ENCODE measurements around the gene ACAP2. TPM values are rescaled to one million over a fixed set of nuclear protein-coding genes. Genes with fewer than 3 reads are reported as not detected.

ACAP2 gene
- total and polyA plus RNA-seq, 7 donors = 3.2 to 12.5 (median 10.2) TPM

DNA sequence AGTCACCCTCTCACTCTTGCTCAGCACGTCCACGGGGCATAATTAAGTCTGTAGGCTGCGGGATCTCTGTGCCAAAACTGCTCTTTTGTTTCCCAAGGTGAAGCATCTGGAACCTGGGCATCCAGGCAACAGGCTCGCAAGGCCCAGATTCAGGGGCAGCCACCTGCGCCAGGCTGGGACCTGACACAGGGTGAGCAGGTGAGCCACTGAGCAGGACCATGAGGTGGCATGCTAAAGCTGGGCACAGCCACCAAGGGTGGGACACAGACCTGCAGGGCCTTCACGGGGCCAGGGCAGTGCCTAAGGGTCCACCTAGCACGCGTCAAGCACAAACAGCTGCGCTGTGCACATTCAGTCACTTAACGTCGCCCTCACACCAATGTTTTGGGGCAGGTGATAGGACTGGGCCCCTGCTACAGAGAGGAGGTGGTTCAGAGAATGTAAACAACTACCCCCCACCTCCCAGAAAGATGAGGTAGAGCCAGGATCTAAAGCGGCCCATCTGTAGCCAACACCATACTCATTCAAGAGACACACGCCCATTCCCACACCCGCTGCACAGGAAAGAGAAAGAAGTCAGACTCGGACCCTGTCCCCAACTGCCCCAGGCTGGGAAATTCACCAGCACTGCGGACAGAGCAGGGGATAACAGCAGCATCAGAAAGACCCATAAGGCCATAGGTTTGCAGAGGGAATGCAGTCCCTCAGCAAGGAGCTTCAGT, 188.2 kb downstream of the ACAP2 start:
- TF ChIP-seq, protein P1, sequence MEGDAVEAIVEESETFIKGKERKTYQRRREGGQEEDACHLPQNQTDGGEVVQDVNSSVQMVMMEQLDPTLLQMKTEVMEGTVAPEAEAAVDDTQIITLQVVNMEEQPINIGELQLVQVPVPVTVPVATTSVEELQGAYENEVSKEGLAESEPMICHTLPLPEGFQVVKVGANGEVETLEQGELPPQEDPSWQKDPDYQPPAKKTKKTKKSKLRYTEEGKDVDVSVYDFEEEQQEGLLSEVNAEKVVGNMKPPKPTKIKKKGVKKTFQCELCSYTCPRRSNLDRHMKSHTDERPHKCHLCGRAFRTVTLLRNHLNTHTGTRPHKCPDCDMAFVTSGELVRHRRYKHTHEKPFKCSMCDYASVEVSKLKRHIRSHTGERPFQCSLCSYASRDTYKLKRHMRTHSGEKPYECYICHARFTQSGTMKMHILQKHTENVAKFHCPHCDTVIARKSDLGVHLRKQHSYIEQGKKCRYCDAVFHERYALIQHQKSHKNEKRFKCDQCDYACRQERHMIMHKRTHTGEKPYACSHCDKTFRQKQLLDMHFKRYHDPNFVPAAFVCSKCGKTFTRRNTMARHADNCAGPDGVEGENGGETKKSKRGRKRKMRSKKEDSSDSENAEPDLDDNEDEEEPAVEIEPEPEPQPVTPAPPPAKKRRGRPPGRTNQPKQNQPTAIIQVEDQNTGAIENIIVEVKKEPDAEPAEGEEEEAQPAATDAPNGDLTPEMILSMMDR (IDR thresholded peaks at IDR 0.05) = no peak
- WGBS, 3 donors = 95 to 97% (median 96%) methylated on average over 16 of the region's 16 CpGs
- Histone ChIP-seq H3K9me3 (no peaks in the 10 kb centered on the region), H3K4me3 (no peak overlapping the region), H3K4me1 (peaks cover 27% of the 10 kb centered on the region), H3K27me3 (ENCODE audit: insufficient read depth in 3 of 3, low read length in 2 of 3) (no peaks in the 10 kb centered on the region), H3K27ac (no peak overlapping the region), H3K36me3 (ENCODE audit: insufficient read depth in 1 of 2, low read depth in 1 of 2) (no peaks in the 10 kb centered on the region)
- intact Hi-C loops (cut with DNase I) = loop anchor here (5.0 to 10.0 kb wide), 5 partner anchors 97 to 572 kb away; no protein-coding TSS in a partner anchor
- DNase-seq (no peak), ATAC-seq (no peak)

DNA sequence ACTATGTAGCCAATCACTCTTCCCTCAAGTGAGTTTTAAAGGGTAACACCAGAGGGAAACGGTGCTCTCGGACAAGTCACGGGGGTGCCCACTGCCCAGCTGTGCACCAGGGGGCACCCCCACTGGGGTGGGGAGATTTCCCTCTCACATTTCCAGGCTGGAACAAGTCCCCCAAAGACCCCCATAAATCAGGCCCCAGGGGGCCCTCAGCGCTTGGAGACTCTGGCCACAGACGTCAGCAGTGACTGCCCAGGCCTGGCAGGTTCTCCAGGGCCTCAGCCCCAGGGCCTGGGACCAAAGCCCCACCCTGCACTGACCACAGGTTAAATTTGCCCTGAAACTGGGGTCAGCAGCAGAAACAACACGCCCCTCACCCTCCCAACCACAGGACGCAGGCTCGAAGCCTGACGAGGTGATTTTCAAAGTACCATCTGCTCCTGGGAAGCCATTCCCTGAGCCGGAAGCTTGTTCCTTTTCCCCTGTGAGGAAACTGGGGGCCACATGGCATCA, 188.8 kb downstream of the ACAP2 start:
- no peaks in the 10 kb centered on the region for H3K36me3 ChIP-seq (ENCODE audit: insufficient read depth in 1 of 2, low read depth in 1 of 2)
- no peaks in the 10 kb centered on the region for H3K9me3 ChIP-seq
- H3K27ac ChIP-seq = peak overlapping the region; percentile 30
- no peak for ATAC-seq
- H3K27me3 ChIP-seq (ENCODE audit: insufficient read depth in 3 of 3, low read length in 2 of 3) = no peaks in the 10 kb centered on the region
- H3K4me1 ChIP-seq = peaks cover 21% of the 10 kb centered on the region
- TF ChIP-seq, protein P1 (IDR thresholded peaks at IDR 0.05) = no peak
- intact Hi-C loops (cut with DNase I) = loop anchor here (5.0 to 10.0 kb wide), 3 partner anchors 99 to 252 kb away; no protein-coding TSS in a partner anchor
- H3K4me3 ChIP-seq = no peak overlapping the region
- 89 to 93% (median 93%) methylated on average over 10 of the region's 10 CpGs for WGBS, 3 donors
- DNase-seq = no peak

DNA sequence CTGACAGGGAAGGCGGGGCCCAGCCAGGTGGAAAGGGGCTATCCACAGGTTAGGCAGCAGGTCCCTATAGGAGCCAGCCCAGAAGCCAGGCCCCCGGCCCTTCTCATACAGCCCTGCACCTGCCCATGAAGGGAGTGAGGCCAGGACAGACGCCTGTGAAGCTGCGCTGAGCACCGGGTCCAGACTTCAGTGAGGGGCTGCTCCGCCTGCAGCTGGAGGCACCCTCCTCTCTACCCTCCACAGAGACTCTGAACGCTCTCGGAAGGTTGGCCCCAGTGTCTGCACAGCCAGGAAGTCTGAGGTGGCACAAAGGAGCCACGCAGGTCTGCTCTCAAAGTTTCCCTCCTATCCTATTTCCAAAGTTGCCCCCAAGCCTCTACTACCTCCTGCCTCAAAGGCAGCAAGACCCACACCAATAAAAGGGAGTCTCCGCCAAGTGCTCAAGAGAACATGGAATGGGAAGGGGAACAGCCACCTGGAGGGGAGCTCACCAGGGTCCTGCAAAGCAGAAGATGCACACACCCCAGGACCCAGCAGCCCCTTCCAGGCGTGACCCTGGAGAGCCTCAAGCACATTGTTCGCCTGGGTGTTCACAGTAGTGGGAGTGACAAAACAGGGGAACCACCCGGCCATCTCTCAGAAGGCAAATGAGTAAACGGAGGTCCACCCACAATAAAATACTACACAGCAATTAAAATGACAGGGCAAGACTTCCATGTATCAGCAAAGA, 191.3 kb downstream of the ACAP2 start:
- H3K27ac ChIP-seq = no peak overlapping the region
- no peaks in the 10 kb centered on the region for H3K36me3 ChIP-seq (ENCODE audit: insufficient read depth in 1 of 2, low read depth in 1 of 2)
- H3K4me3 ChIP-seq = no peak overlapping the region
- DNase-seq = no peak
- no peak for ATAC-seq
- TF ChIP-seq, protein P1 (IDR thresholded peaks at IDR 0.05) = no peak
- H3K27me3 ChIP-seq (ENCODE audit: insufficient read depth in 3 of 3, low read length in 2 of 3) = no peaks in the 10 kb centered on the region
- peaks cover 10% of the 10 kb centered on the region for H3K4me1 ChIP-seq
- intact Hi-C loops (cut with DNase I) = loop anchor here (5.0 to 10.0 kb wide), 3 partner anchors 97 to 249 kb away; no protein-coding TSS in a partner anchor
- H3K9me3 ChIP-seq = no peaks in the 10 kb centered on the region
- 94% methylated on average over 14 of the region's 14 CpGs for whole genome bisulfite sequencing, 3 donors

DNA sequence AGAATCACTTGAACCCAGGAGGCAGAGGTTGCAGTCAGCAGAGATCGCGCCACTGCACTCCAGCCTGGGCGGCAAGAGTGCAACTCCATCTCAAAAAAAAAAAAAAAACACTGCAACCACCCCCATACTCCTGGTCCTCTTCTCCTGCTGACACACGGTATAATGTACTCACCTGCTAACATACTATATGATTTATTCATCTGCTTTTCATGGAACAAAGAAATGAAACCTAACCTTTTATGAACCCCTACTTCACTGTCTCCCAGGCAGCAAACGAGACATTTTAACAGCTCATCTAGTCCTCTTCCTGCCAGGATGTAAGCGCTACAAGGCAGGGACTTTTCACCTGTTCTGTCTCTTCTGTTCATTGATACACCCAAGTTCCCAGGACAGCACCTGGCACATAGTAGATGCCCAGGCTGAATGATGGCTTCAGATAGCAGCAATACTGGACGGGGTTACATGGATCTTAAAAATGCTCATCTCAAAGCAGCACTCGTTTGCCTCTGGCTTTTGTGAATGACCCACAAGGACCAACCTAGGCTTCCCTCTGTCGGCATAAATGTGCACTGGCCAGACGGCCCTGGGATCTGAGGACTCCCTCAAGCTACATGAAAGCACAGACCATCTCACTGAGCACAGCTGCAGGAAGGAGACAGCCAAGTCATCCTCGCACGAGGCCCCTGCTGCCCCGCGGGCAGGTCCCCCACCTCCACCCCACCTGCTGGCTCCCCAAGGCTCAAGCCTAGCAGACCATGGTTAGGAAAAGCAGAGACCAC, 192.2 kb downstream of the ACAP2 start:
- no peak overlapping the region for H3K4me3 ChIP-seq
- 55 to 68% (median 65%) methylated on average over 14 of the region's 14 CpGs for WGBS, 3 donors
- no peaks in the 10 kb centered on the region for H3K9me3 ChIP-seq
- H3K27me3 ChIP-seq (ENCODE audit: insufficient read depth in 3 of 3, low read length in 2 of 3) = no peaks in the 10 kb centered on the region
- H3K27ac ChIP-seq = no peak overlapping the region
- ATAC-seq (peak in 1 of 4 donors; percentile 50), DNase-seq (peak in 1 of 2 donors; percentile 62)
- no peaks in the 10 kb centered on the region for H3K36me3 ChIP-seq (ENCODE audit: insufficient read depth in 1 of 2, low read depth in 1 of 2)
- peaks cover 10% of the 10 kb centered on the region for H3K4me1 ChIP-seq
- TF ChIP-seq, protein P1 (IDR thresholded peaks at IDR 0.05) = peak; percentile 22
- intact Hi-C loops (cut with DNase I) = loop anchor here (5.0 to 10.0 kb wide), 3 partner anchors 96 to 248 kb away; no protein-coding TSS in a partner anchor

Data from psoas muscle (tissue), 8 donors.